Natural killer cell treated with Interleukin-12 subunit alpha and Interleukin-12 subunit beta and Interleukin-15 and Interleukin-18, amount 100 ng/mL, for 72 hours (primary cell): ENCODE measurements around the gene CALCOCO2. TPM values are rescaled to one million over a fixed set of nuclear protein-coding genes. Genes with fewer than 3 reads are reported as not detected.
A peak's percentile ranks its signal among the peaks of the same experiment; 100 is the strongest.

Source experiments
- ATAC-seq, 2 donors: fragments of 150-1000 bp; cut with Tn5 transposase in 1 of 2; sonication (Bioruptor Pico), chemical (Tn5 transposase) in 1 of 2; 2 replicates each; pipeline ENCODE4 v1.10.0; 2021
- DNase-seq: peaks from one replicate; pipeline ENCODE4 v3.0.0; 2022; ENCODE audit warnings: low spot score
- H3K27ac Mint-ChIP-seq, 2 donors: 1 replicate in 1 of 2; 2 replicates in 1 of 2; pipeline ENCODE4 v1.8.0; 2022; ENCODE audit warnings: mixed read lengths in 2 of 2, mild to moderate bottlenecking in 1 of 2, moderate library complexity in 1 of 2
- H3K27me3 Mint-ChIP-seq, 2 donors: 1 replicate in 1 of 2; 2 replicates in 1 of 2; pipeline ENCODE4 v1.8.0; 2022; ENCODE audit warnings: mixed read lengths in 2 of 2
- H3K36me3 Mint-ChIP-seq: one replicate; pipeline ENCODE4 v1.8.0; 2022; ENCODE audit warnings: mixed read lengths
- H3K4me1 Mint-ChIP-seq, 2 donors: 1 replicate in 1 of 2; 2 replicates in 1 of 2; pipeline ENCODE4 v1.8.0; 2022; ENCODE audit warnings: low read depth in 2 of 2, mixed read lengths in 2 of 2, mild to moderate bottlenecking in 1 of 2
- H3K4me3 Mint-ChIP-seq: one replicate; pipeline ENCODE4 v1.8.0; 2022; ENCODE audit warnings: mixed read lengths
- H3K9me3 Mint-ChIP-seq: 2 replicates; pipeline ENCODE4 v1.8.0; 2022; ENCODE audit warnings: mixed read lengths
- total RNA-seq, 2 donors: library from RNA; stranded (reverse); gene quantifications; one replicate each; pipeline ENCODE4 v1.2.3, GENCODE V29; 2022

CALCOCO2 gene
- total RNA-seq, 2 donors from 2014 or later, result 118 to 166 TPM

DNA sequence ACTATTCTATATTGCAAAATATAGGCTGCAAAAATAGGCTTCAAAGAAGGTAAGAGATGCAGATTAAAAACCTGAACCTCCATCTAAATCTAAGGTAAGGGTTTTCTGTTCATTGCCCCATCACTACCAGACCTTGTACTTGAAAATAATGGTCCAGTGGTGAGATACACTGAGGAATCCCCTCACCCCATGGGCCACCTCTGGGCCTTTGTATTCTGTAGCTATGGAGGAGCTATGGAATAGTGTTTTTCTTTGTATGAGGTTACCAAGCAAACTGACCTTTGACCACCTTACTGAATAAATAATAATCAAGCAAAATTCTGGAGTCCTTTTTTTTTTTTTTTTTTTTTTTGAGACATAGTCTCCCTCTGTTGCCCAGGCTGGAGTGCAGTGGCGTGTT is 72.6 kb downstream of the CALCOCO2 start:
- ATAC-seq (no peak), DNase-seq (no peak)
- H3K27me3 Mint-ChIP-seq, result no peaks in the 10 kb centered on the region
- H3K36me3 Mint-ChIP-seq, result no peaks in the 10 kb centered on the region
- peaks cover 8% of the 10 kb centered on the region in 2 donors for H3K4me1 Mint-ChIP-seq
- H3K4me3 Mint-ChIP-seq, result no peak overlapping the region
- no peak overlapping the region for H3K27ac Mint-ChIP-seq
- H3K9me3 Mint-ChIP-seq, result no peaks in the 10 kb centered on the region

DNA sequence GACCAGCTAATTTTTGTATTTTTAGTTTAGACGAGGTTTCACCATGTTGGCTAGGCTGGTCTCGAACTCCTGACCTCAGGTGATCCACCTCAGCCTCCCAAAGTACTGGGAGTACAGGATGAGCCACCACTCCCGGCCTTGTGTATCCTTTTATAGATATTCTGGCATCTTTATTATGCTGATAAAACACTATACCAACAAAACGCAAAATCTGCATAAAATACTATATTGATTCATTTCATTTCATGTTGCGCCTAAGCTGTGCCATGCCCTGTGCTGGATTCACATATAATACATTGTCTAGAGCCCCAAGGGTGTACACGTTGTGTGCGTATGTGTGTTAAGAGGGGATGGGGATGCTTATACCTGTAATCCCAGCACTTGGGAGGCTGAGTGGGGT is 73.6 kb downstream of the CALCOCO2 start:
- no peak for ATAC-seq
- DNase-seq, result no peak
- H3K4me3 Mint-ChIP-seq, result no peak overlapping the region
- peaks cover 5% of the 10 kb centered on the region for H3K36me3 Mint-ChIP-seq
- peaks cover 13% of the 10 kb centered on the region in 2 donors for H3K4me1 Mint-ChIP-seq
- no peaks in the 10 kb centered on the region for H3K27me3 Mint-ChIP-seq
- H3K27ac Mint-ChIP-seq, result no peak overlapping the region
- no peaks in the 10 kb centered on the region for H3K9me3 Mint-ChIP-seq

DNA sequence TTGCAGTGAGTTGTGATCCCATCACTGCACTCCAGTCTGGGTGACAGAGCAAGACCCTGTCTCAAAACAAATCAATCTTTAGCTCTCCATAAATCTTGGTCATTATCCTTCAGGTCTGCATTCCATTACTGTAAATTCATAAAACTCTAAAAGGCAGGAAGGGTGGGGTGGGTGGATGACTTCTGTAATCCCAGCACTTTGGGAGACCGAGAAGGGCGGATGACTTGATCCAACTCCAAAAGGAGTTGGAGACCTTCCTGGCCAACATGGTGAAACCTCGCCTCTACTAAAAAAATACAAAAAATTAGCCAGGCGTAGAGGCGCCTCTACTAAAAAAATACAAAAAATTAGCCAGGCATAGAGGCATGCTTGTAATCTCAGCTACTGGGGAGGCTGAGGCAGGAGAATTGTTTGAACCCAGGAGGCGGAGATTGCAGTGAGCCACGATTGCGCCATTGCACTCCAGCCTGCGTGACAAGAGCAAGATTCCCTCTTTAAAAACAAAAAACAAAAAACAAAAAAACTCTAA is 75.2 kb downstream of the CALCOCO2 start:
- Mint-ChIP-seq H3K9me3 (no peaks in the 10 kb centered on the region), H3K27ac (no peak overlapping the region)
- DNase-seq, result no peak

DNA sequence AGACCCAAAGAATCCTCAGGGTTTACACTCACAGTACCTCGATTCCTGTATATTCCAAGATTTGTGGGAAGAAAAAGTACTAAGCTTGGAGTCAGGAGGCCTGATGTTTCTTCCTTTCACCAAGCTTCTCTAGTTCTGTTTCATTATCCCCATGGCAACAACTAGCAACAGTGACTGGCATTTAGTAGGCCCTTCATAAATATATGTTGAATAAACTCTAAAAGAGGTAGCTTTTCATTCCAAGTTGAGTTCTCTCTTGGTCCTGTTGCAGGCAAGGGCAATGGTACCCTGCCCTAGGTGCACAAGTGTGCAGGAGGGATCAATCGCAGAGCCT is 76.8 kb downstream of the CALCOCO2 start:
- H3K36me3 Mint-ChIP-seq, result peaks cover 15% of the 10 kb centered on the region
- H3K9me3 Mint-ChIP-seq, result no peaks in the 10 kb centered on the region
- H3K27me3 Mint-ChIP-seq, result no peaks in the 10 kb centered on the region
- peak overlapping the region; percentile 98 for H3K4me3 Mint-ChIP-seq
- H3K27ac Mint-ChIP-seq, result peak overlapping the region; percentile 96 to 98
- ATAC-seq, result no peak
- H3K4me1 Mint-ChIP-seq, result peaks cover 43 to 46% of the 10 kb centered on the region in 2 donors
- DNase-seq, result no peak

More for the DNA sequence above, 75.2 kb downstream of the CALCOCO2 start:
- Mint-ChIP-seq H3K36me3 (peaks cover 7% of the 10 kb centered on the region), H3K4me3 (no peak overlapping the region), H3K27me3 (no peaks in the 10 kb centered on the region), H3K4me1 (peaks cover 28 to 29% of the 10 kb centered on the region in 2 donors)
- ATAC-seq, result no peak

DNA sequence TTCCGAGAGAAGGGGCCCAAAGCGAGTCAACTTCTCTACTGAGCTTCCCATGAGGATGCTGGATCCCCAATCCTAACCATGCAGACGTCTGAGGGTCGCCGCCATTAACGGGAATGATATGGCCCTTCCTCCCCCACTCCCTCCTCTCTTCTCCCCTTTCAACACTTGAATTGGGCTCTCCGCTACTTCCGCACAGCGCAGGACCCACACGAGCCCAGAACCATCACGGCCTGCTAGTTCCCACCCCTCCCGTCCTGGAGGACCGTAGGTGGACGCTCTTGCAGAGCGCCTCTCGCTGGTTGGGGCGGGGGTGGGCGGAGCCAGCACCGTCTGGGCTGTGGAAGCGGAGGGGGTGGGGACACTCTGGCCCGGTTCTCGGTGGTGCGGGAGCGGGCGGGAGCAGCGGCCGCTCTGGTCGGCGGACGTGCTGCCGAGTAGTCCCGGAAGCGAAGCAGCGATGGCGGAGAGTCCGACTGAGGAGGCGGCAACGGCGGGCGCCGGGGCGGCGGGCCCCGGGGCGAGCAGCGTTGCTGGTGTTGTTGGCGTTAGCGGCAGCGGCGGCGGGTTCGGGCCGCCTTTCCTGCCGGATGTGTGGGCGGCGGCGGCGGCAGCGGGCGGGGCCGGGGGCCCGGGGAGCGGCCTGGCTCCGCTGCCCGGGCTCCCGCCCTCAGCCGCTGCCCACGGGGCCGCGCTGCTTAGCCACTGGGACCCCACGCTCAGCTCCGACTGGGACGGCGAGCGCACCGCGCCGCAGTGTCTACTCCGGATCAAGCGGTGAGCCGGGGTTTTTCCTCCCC is 77.4 kb downstream of the CALCOCO2 start, which contains the start of gene UBE2Z:
Gene UBE2Z, plus strand, starts transcription at position 361 of the 797 bp plus-strand sequence. Its CDS starts 97 bp downstream, at position 458.
- ATAC-seq (peak; percentile 95), DNase-seq (peak; percentile 86)
- Mint-ChIP-seq H3K27ac (peak within 1 kb of the TSS; percentile 96 to 98), H3K9me3 (no peaks in the 10 kb centered on the region), H3K27me3 (no peaks in the 10 kb centered on the region), H3K36me3 (peaks cover 15% of the 10 kb centered on the region), H3K4me1 (peaks cover 45 to 49% of the 10 kb centered on the region in 2 donors), H3K4me3 (peak within 1 kb of the TSS; percentile 98)

DNA sequence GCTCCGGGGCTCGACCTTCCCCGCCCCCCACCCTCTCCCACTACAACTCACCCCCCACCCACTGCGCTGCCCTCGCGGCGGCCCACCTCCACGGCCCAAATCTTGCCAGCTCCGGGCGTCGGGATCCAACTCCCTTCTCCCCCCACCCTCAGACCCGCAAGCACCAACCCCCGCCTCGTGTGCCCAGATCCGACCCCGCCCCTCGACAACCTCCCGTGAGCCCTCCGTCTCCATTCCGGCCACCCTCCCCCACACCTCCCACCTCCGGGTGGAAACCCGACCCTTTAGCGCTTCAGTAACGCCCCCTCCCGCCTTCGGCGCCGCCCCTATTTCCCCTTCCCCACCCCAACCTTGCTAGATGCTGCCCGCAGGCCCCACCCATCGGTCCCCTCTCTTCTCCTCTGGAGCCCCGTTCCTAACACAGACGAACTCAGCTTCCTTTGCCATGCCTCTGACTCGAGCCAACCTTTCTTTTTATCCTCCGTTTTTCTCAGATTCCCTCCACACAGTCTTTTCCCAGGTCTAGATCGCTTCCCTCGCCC is 78.1 kb downstream of the CALCOCO2 start:
- Mint-ChIP-seq H3K4me3 (peak overlapping the region; percentile 97), H3K27ac (peak overlapping the region; percentile 96 to 98), H3K9me3 (no peaks in the 10 kb centered on the region), H3K36me3 (peaks cover 21% of the 10 kb centered on the region), H3K27me3 (no peaks in the 10 kb centered on the region), H3K4me1 (peaks cover 50 to 55% of the 10 kb centered on the region in 2 donors)
- DNase-seq (peak; percentile 88), ATAC-seq (peak; percentile 77 to 80)

DNA sequence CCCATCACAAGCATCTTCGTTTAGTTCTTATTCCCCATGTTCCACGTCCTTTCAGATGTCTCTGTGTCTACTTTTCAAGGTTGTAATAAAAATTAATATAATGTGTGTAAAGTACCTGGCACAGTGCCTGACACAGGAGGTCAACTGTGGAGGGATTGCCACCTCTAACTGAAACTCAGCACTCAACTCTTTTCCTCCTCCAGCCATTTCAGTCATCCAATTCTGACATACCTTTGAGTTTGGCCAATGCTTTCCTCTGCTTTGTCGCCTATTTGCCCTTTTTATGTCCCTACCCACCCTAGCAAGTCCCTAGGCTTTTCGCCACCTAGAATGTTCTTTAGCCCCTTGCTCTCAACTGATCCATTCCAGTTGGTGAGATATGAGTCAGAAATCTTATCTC is 78.9 kb downstream of the CALCOCO2 start:
- no peak for DNase-seq
- Mint-ChIP-seq H3K27ac (peak overlapping the region; percentile 96 to 98), H3K36me3 (peaks cover 27% of the 10 kb centered on the region), H3K4me3 (peak overlapping the region; percentile 97), H3K9me3 (no peaks in the 10 kb centered on the region), H3K4me1 (peaks cover 56 to 63% of the 10 kb centered on the region in 2 donors), H3K27me3 (no peaks in the 10 kb centered on the region)
- no peak for ATAC-seq

DNA sequence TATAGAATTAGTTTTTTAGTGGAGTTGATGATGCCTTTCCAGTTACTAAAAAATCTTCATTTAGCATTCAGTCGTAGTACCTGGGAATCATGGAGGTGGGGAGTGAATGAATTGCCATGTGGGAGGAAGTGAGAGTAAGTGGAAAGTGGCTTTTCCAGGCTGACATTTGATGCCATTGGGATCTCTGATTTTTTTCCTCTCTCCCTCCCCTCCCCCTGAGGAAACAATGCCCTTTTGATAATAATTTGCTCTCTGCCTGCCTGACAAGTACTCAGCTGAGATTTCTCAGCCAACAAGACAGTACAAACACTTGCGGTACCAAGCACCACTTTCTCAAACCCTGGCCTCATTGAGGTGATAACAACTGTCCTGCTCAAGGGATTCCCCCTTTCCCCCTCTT is 79.5 kb downstream of the CALCOCO2 start:
- Mint-ChIP-seq H3K36me3 (peaks cover 28% of the 10 kb centered on the region), H3K4me3 (peak overlapping the region; percentile 97), H3K9me3 (no peaks in the 10 kb centered on the region), H3K4me1 (peaks cover 59 to 69% of the 10 kb centered on the region in 2 donors), H3K27ac (peak overlapping the region; percentile 96 to 98), H3K27me3 (no peaks in the 10 kb centered on the region)
- DNase-seq, result no peak
- ATAC-seq, result no peak

DNA sequence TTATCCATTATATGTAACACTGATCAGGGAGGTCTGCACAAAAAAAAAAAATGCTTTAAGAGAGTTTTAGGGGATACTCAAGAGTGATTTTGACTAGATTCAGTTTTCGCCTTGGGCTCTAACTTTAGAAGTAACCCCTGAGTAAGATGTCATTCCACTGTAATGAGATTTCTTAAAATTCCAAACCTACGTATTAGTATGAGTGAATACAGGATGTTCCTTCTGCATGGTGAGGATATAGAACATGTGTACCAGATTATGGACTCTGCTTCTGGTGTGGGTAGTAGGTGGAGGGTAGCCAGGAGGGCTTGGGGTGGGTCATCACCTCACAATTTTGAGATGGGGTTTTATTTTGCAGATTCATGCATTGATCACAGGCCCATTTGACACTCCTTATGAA is 81.6 kb downstream of the CALCOCO2 start:
- H3K9me3 Mint-ChIP-seq, result no peaks in the 10 kb centered on the region
- H3K36me3 Mint-ChIP-seq, result peaks cover 34% of the 10 kb centered on the region
- ATAC-seq (no peak), DNase-seq (no peak)
- peak overlapping the region; percentile 97 for H3K4me3 Mint-ChIP-seq
- peak overlapping the region; percentile 96 to 98 for H3K27ac Mint-ChIP-seq
- H3K4me1 Mint-ChIP-seq, result peaks cover 66 to 78% of the 10 kb centered on the region in 2 donors
- no peaks in the 10 kb centered on the region for H3K27me3 Mint-ChIP-seq

Other genes with a start within 250 kb of the CALCOCO2 start
- gene HOXB3, start 240.8 kb upstream of the CALCOCO2 start, total RNA-seq, result 10 to 100 TPM in 1 of 2 donors, 1 to 10 TPM in 1; 9.0 to 15.4 TPM
- gene HOXB5, start 237.3 kb upstream of the CALCOCO2 start, total RNA-seq, result under 1 TPM in 1 of 2 donors, not detected in 1; 0.70 TPM
- 1 to 10 TPM; 1.9 to 2.2 TPM for gene HOXB6, start 226.0 kb upstream of the CALCOCO2 start, total RNA-seq
- 1 to 10 TPM; 1.1 to 2.7 TPM for gene HOXB7, start 220.0 kb upstream of the CALCOCO2 start, total RNA-seq
- not detected for gene HOXB8, start 215.7 kb upstream of the CALCOCO2 start, total RNA-seq
- 1 to 10 TPM in 1 of 2 donors, under 1 TPM in 1; 0.78 to 2.7 TPM for gene HOXB9, start 204.7 kb upstream of the CALCOCO2 start, total RNA-seq
- not detected for gene PRAC1, start 108.5 kb upstream of the CALCOCO2 start, total RNA-seq
- gene PRAC2, start 107.8 kb upstream of the CALCOCO2 start, total RNA-seq, result not detected
- gene HOXB13, start 102.3 kb upstream of the CALCOCO2 start, total RNA-seq, result not detected
- not detected for gene TTLL6, start 13.8 kb upstream of the CALCOCO2 start, total RNA-seq
- 100 to 1,000 TPM in 1 of 2 donors, 10 to 100 TPM in 1; 66.5 to 102 TPM for gene ATP5MC1, start 61.8 kb downstream of the CALCOCO2 start, total RNA-seq
- 100 to 1,000 TPM; 109 to 130 TPM for gene UBE2Z, start 77.4 kb downstream of the CALCOCO2 start, total RNA-seq
- gene SNF8, start 113.8 kb downstream of the CALCOCO2 start, total RNA-seq, result 100 to 1,000 TPM; 116 to 148 TPM
- gene GIP, start 137.6 kb downstream of the CALCOCO2 start, total RNA-seq, result not detected
- gene IGF2BP1, start 166.3 kb downstream of the CALCOCO2 start, total RNA-seq, result under 1 TPM in 1 of 2 donors, not detected in 1; 0.55 TPM